Fibroblast of lung (primary cell): ENCODE measurements around the gene FAM78A.

Experiments used
- CTCF ChIP-seq, 2 donors: IDR thresholded peaks in 1 of 2; conservative IDR thresholded peaks in 1 of 2; 1 replicate in 1 of 2; 2 replicates in 1 of 2; pipeline ENCODE4 v1.5.1; 2011 to 2012; ENCODE audit warnings: low read length in 2 of 2, control low read depth in 1 of 2, inconsistent platforms in 1 of 2, low read depth in 1 of 2, mild to moderate bottlenecking in 1 of 2
- EZH2 ChIP-seq: IDR thresholded peaks from 2 replicates; pipeline ENCODE4 v1.5.1; 2012; ENCODE audit warnings: low read length, control low read depth, mild to moderate bottlenecking; ENCODE audit errors: missing control alignments

GRCh38 chr9:131259916-131260597, 16.3 kb downstream of the FAM78A start:
- TF ChIP-seq CTCF (conservative IDR thresholded peaks at IDR 0.05 in 1 of 2, IDR thresholded peaks at IDR 0.05 in 1 of 2; ENCODE audit: low read depth in 1 of 2, low read length in 2 of 2), result no peak
- no peak for TF ChIP-seq EZH2
